HepG2 (cell line): ENCODE measurements around the gene NHSL1. TPM values are rescaled to one million over a fixed set of nuclear protein-coding genes. Genes with fewer than 3 reads are reported as not detected.
A peak's percentile ranks its signal among the peaks of the same experiment; 100 is the strongest.

ENCODE experiments used
- ARID3A ChIP-seq: IDR thresholded peaks from 2 replicates; pipeline ENCODE4 v1.6.1; 2012; ENCODE audit warnings: low read depth, low read length, improper control_type of control experiment
- CBFB ChIP-seq: sonication (generic); formaldehyde crosslinking; IDR thresholded peaks from 2 replicates; pipeline ENCODE4 v1.4.0; 2020; ENCODE audit warnings: missing genetic modification reagents
- DBP ChIP-seq: sonication (generic); formaldehyde crosslinking; IDR thresholded peaks from 2 replicates; pipeline ENCODE4 v1.4.0; 2020; ENCODE audit warnings: missing genetic modification reagents; ENCODE audit errors: not compliant biosample characterization
- FOXA1 ChIP-seq, 2 experiments: fragments of 450-650 bp in 1 of 2; sonication (generic) in 1 of 2; formaldehyde crosslinking in 1 of 2; IDR thresholded peaks; 2 replicates each; pipeline versions ENCODE4 v1.4.0 to v1.6.1; 2016 to 2020; ENCODE audit warnings: missing genetic modification reagents in 1 of 2
- FOXA3 ChIP-seq: IDR thresholded peaks from 2 replicates; pipeline ENCODE4 v1.6.1; 2016; ENCODE audit warnings: missing genetic modification reagents, missing compliant biosample characterization
- FOXO1 ChIP-seq: sonication (generic); formaldehyde crosslinking; IDR thresholded peaks from 2 replicates; pipeline ENCODE4 v1.4.0; 2020; ENCODE audit warnings: missing genetic modification reagents
- GRHL1 ChIP-seq: sonication (generic); formaldehyde crosslinking; conservative IDR thresholded peaks from 2 replicates; pipeline ENCODE4 v1.8.0; 2022; ENCODE audit warnings: missing genetic modification reagents
- ISL2 ChIP-seq: sonication (generic); formaldehyde crosslinking; IDR thresholded peaks from 2 replicates; pipeline ENCODE4 v1.5.0; 2020; ENCODE audit warnings: missing genetic modification reagents
- KLF15 ChIP-seq: sonication (generic); formaldehyde crosslinking; IDR thresholded peaks from 2 replicates; pipeline ENCODE4 v1.8.1; 2023; ENCODE audit warnings: borderline replicate concordance, mild to moderate bottlenecking, inconsistent platforms, missing genetic modification reagents, mixed read lengths
- MAFF ChIP-seq: IDR thresholded peaks from 2 replicates; pipeline ENCODE4 v1.6.1; 2011; ENCODE audit warnings: low read depth, low read length, improper control_type of control experiment
- MED1 ChIP-seq: sonication (generic); formaldehyde crosslinking; IDR thresholded peaks from 2 replicates; pipeline ENCODE4 v1.4.0; 2020; ENCODE audit warnings: missing genetic modification reagents
- NR0B2 ChIP-seq: sonication (generic); formaldehyde crosslinking; IDR thresholded peaks from 2 replicates; pipeline ENCODE4 v1.4.0; 2020; ENCODE audit warnings: mild to moderate bottlenecking, missing genetic modification reagents
- NR2C2 ChIP-seq: sonication (generic); formaldehyde crosslinking; IDR thresholded peaks from 2 replicates; pipeline ENCODE4 v1.4.0; 2020; ENCODE audit warnings: missing genetic modification reagents, mild to moderate bottlenecking, moderate library complexity, borderline replicate concordance
- NR2F6 ChIP-seq, 2 experiments: IDR thresholded peaks; 2 replicates each; pipeline ENCODE4 v1.6.1; 2016; ENCODE audit warnings: antibody characterized with exemption in 1 of 2, mild to moderate bottlenecking in 1 of 2
- NRL ChIP-seq: sonication (generic); formaldehyde crosslinking; IDR thresholded peaks from 2 replicates; pipeline ENCODE4 v1.5.0; 2020; ENCODE audit warnings: missing genetic modification reagents, mild to moderate bottlenecking, moderate library complexity, borderline replicate concordance
- PBX2 ChIP-seq: IDR thresholded peaks from 2 replicates; pipeline ENCODE4 v1.6.1; 2016; ENCODE audit warnings: control low read depth
- RXRB ChIP-seq: IDR thresholded peaks from 2 replicates; pipeline ENCODE4 v1.6.1; 2016; ENCODE audit warnings: borderline replicate concordance, missing genetic modification reagents, missing compliant biosample characterization
- SKI ChIP-seq: fragments of 450-650 bp; IDR thresholded peaks from one replicate; pipeline ENCODE4 v1.6.1; 2018; ENCODE audit warnings: mild to moderate bottlenecking; ENCODE audit not compliant: partially characterized antibody
- TBX3 ChIP-seq: fragments of 450-650 bp; IDR thresholded peaks from 2 replicates; pipeline ENCODE4 v1.6.1; 2017; ENCODE audit warnings: antibody characterized with exemption, mild to moderate bottlenecking, inconsistent platforms, borderline replicate concordance
- ZNF138 ChIP-seq: sonication (generic); formaldehyde crosslinking; IDR thresholded peaks from 2 replicates; pipeline ENCODE4 v1.5.0; 2020; ENCODE audit warnings: mild to moderate bottlenecking, low read depth, missing genetic modification reagents
- ZNF331 ChIP-seq: sonication (generic); formaldehyde crosslinking; IDR thresholded peaks from 2 replicates; pipeline ENCODE4 v1.4.0; 2020; ENCODE audit warnings: missing genetic modification reagents
- ZNF530 ChIP-seq: sonication (generic); formaldehyde crosslinking; IDR thresholded peaks from 2 replicates; pipeline ENCODE4 v1.5.0; 2020; ENCODE audit warnings: low read depth, mild to moderate bottlenecking, missing genetic modification reagents
- ZNF616 ChIP-seq: sonication (generic); formaldehyde crosslinking; IDR thresholded peaks from 2 replicates; pipeline ENCODE4 v1.5.0; 2020; ENCODE audit warnings: low read depth, mild to moderate bottlenecking, missing genetic modification reagents
- ZNF7 ChIP-seq: IDR thresholded peaks from 2 replicates; pipeline ENCODE4 v1.6.1; 2016; ENCODE audit warnings: missing biosample characterization, missing genetic modification reagents
- polyA plus RNA-seq, 8 experiments: library from polyadenylated mRNA; depleted of rRNA in 3 of 8; stranded (reverse) in 7 of 8; unstranded in 1 of 8; fragments of >200 nt; fragmentation: Illumina TruSeq in 4 of 8; extraction: Trizol in 4 of 8; gene quantifications; 2 replicates each; pipeline versions ENCODE4 v1.2.1 to v1.2.3, GENCODE V29; 2011 to 2016; ENCODE audit warnings: low read depth in 4 of 8, missing spikeins in 1 of 8, mixed read lengths in 1 of 8; ENCODE audit not compliant: insufficient read depth in 1 of 8
- total RNA-seq, 5 experiments: library from RNA; depleted of rRNA; stranded (reverse); fragments of >200 nt; fragmentation: Illumina TruSeq; extraction: Trizol; gene quantifications; 2 replicates each; pipeline ENCODE4 v1.2.3, GENCODE V29; 2016; ENCODE audit warnings: low read depth in 1 of 5

NHSL1 gene
- total and polyA plus RNA-seq, 2 of the 13 experiments (the other 11 are each of a cell fraction or from before 2014, with no cell fraction given) = 24.9 to 53.6 TPM

- TF ChIP-seq ARID3A = 0 out of 2 replicates have a peak, but pooled peaks have one; percentile 9
- TF ChIP-seq ZNF616 (CRISPR knock-in tag) = no peak
- TF ChIP-seq ISL2 (CRISPR knock-in tag) = peak; percentile 36; the same call in 1 of the 2 replicates
- TF ChIP-seq PBX2 (CRISPR knock-in tag) = no peak
- TF ChIP-seq DBP (CRISPR knock-in tag) = no peak
- TF ChIP-seq NR2F6 (IDR thresholded peaks at IDR 0.05) = no peak
- 0 out of 2 replicates have a peak, but pooled peaks have one; percentile 8 for TF ChIP-seq NR2F6 (CRISPR knock-in tag; IDR thresholded peaks at IDR 0.05)
- TF ChIP-seq ZNF530 = no peak
- no peak for TF ChIP-seq ZNF138 (CRISPR knock-in tag)
- TF ChIP-seq GRHL1 (CRISPR knock-in tag) = no peak
- TF ChIP-seq MED1 (CRISPR knock-in tag) = 0 out of 2 replicates have a peak, but pooled peaks have one; percentile 22
- TF ChIP-seq RXRB (CRISPR knock-in tag) = peak; percentile 41; the same call in 1 of the 2 replicates
- TF ChIP-seq FOXA1 (IDR thresholded peaks at IDR 0.05) = peak; percentile 84
- TF ChIP-seq FOXA1 (CRISPR knock-in tag; IDR thresholded peaks at IDR 0.05) = peak; percentile 79
- 0 out of 2 replicates have a peak, but pooled peaks have one; percentile 21 for TF ChIP-seq MAFF
- no peak for TF ChIP-seq ZNF7 (CRISPR knock-in tag)
- no peak for TF ChIP-seq NR0B2 (CRISPR knock-in tag)
- TF ChIP-seq FOXA3 (CRISPR knock-in tag) = peak; percentile 93
- peak; percentile 71; the same call in 1 of the 2 replicates for TF ChIP-seq TBX3
- peak; percentile 29; the same call in 1 of the 2 replicates for TF ChIP-seq ZNF331
- no peak for TF ChIP-seq CBFB
- no peak for TF ChIP-seq NR2C2 (CRISPR knock-in tag)
- TF ChIP-seq NRL (CRISPR knock-in tag) = no peak
- TF ChIP-seq KLF15 (CRISPR knock-in tag) = no peak
- peak; percentile 36; the same call in 1 of the 2 replicates for TF ChIP-seq FOXO1 (CRISPR knock-in tag)
- TF ChIP-seq SKI = peak; percentile 16
Measured at GRCh38 chr6:138387577-138388368, 111.5 kb downstream of the NHSL1 start (continued).
